Neural cell (in vitro differentiated cells): Measurements from ENCODE around the gene SPOP. TPM values are rescaled to one million over a fixed set of nuclear protein-coding genes. Genes with fewer than 3 reads are reported as not detected.

Source experiments
- H2AFZ ChIP-seq: fragments of 200-600, 300-800 bp; sonication (generic), shearing (Covaris generic); 2 replicates; pipeline ENCODE4 v1.6.0; 2014; ENCODE audit warnings: low read depth, mild to moderate bottlenecking, antibody characterized with exemption, low read length, moderate library complexity
- H3F3A ChIP-seq: fragments of 200-600 bp; shearing (Covaris generic); 2 replicates; pipeline ENCODE4 v1.6.1; 2016; ENCODE audit warnings: mild to moderate bottlenecking, moderate library complexity, mixed read lengths, antibody characterized with exemption, low read length; ENCODE audit not compliant: insufficient read depth, poor library complexity, severe bottlenecking
- H3K27ac ChIP-seq: fragments of 200-600, 300-800 bp; sonication (generic), shearing (Covaris generic); 2 replicates; pipeline ENCODE4 v1.5.1; 2014; ENCODE audit warnings: mild to moderate bottlenecking, low read length, moderate library complexity
- H3K27me3 ChIP-seq: fragments of 300-800, 200-600 bp; sonication (generic), shearing (Covaris generic); 2 replicates; pipeline ENCODE4 v1.6.0; 2014; ENCODE audit warnings: mild to moderate bottlenecking, low read depth, low read length, moderate library complexity; ENCODE audit not compliant: insufficient read depth
- H3K36me3 ChIP-seq: fragments of 300-800, 200-600 bp; sonication (generic), shearing (Covaris generic); 2 replicates; pipeline ENCODE4 v1.5.1; 2014; ENCODE audit warnings: mild to moderate bottlenecking, antibody characterized with exemption, low read length, moderate library complexity; ENCODE audit not compliant: insufficient read depth
- H3K4me2 ChIP-seq: fragments of 300-800, 200-600 bp; sonication (generic), shearing (Covaris generic); 2 replicates; pipeline ENCODE4 v1.6.0; 2014; ENCODE audit warnings: mild to moderate bottlenecking, low read length
- H3K4me3 ChIP-seq: fragments of 300-800, 200-600 bp; sonication (generic), shearing (Covaris generic); 2 replicates; pipeline ENCODE4 v1.5.1; 2014; ENCODE audit warnings: mild to moderate bottlenecking, low read length, moderate library complexity
- H3K79me2 ChIP-seq: fragments of 200-600 bp; shearing (Covaris generic); replicated peaks from 2 replicates; pipeline ENCODE4 v1.6.0; 2014; ENCODE audit warnings: mild to moderate bottlenecking, low read length, moderate library complexity; ENCODE audit not compliant: insufficient read depth
- H3K9ac ChIP-seq: fragments of 300-800, 200-600 bp; sonication (generic), shearing (Covaris generic); 2 replicates; pipeline ENCODE4 v1.6.1; 2016; ENCODE audit warnings: mild to moderate bottlenecking, low read length, mixed read lengths
- H3K9me2 ChIP-seq: fragments of 200-600 bp; shearing (Covaris generic); 2 replicates; pipeline ENCODE4 v1.6.1; 2016; ENCODE audit warnings: mild to moderate bottlenecking, low read length, mixed read lengths; ENCODE audit not compliant: insufficient read depth
- H3K9me3 ChIP-seq: fragments of 200-600, 300-800 bp; sonication (generic), shearing (Covaris generic); 2 replicates; pipeline ENCODE4 v1.6.1; 2016; ENCODE audit warnings: mild to moderate bottlenecking, mixed run types, low read length, moderate library complexity, mixed read lengths
- H4K20me1 ChIP-seq: fragments of 200-600 bp; shearing (Covaris generic); 2 replicates; pipeline ENCODE4 v1.6.1; 2016; ENCODE audit warnings: mild to moderate bottlenecking, mixed run types; ENCODE audit not compliant: insufficient read depth
- CTCF ChIP-seq: fragments of 450-650 bp; IDR thresholded peaks from 2 replicates; pipeline ENCODE4 v1.5.1; 2014; ENCODE audit warnings: antibody characterized with exemption, mild to moderate bottlenecking, moderate library complexity; ENCODE audit not compliant: poor library complexity, severe bottlenecking
- EP300 ChIP-seq: fragments of 450-650 bp; conservative IDR thresholded peaks from 2 replicates; pipeline ENCODE4 v1.6.1; 2014; ENCODE audit warnings: antibody characterized with exemption, mild to moderate bottlenecking, moderate library complexity; ENCODE audit not compliant: poor library complexity, severe bottlenecking
- EZH2 ChIP-seq: fragments of 200-600, 300-800 bp; shearing (Covaris generic), sonication (generic); IDR thresholded peaks from 2 replicates; pipeline ENCODE4 v1.6.1; 2014; ENCODE audit warnings: antibody characterized with exemption, low read length, borderline replicate concordance, mild to moderate bottlenecking; ENCODE audit not compliant: insufficient read depth, poor library complexity, severe bottlenecking
- MXI1 ChIP-seq: fragments of 450-650 bp; conservative IDR thresholded peaks from 2 replicates; pipeline ENCODE4 v1.6.1; 2014; ENCODE audit warnings: antibody characterized with exemption, mild to moderate bottlenecking; ENCODE audit not compliant: poor library complexity, severe bottlenecking
- POLR2AphosphoS5 ChIP-seq: IDR thresholded peaks from 2 replicates; pipeline ENCODE4 v1.6.1; 2012
- RAD21 ChIP-seq: fragments of 450-650 bp; conservative IDR thresholded peaks from 2 replicates; pipeline ENCODE4 v1.6.1; 2014; ENCODE audit warnings: antibody characterized with exemption, mild to moderate bottlenecking, moderate library complexity
- REST ChIP-seq: IDR thresholded peaks from 2 replicates; pipeline ENCODE4 v1.6.1; 2012; ENCODE audit warnings: borderline replicate concordance
- SMC3 ChIP-seq: fragments of 450-650 bp; conservative IDR thresholded peaks from 2 replicates; pipeline ENCODE4 v1.6.1; 2014; ENCODE audit warnings: antibody characterized with exemption, mild to moderate bottlenecking, moderate library complexity; ENCODE audit not compliant: poor library complexity
- TAF1 ChIP-seq: IDR thresholded peaks from 2 replicates; pipeline ENCODE4 v1.6.1; 2012; ENCODE audit warnings: low read depth
- polyA plus RNA-seq: library from polyadenylated mRNA; depleted of rRNA; stranded (reverse); fragments of >200 nt; gene quantifications from 2 replicates; pipeline ENCODE4 v1.2.3, GENCODE V29; 2014

Gene SPOP
- polyA plus RNA-seq, 1 donor from 2014 or later = 71.9 TPM

- Histone ChIP-seq H3K36me3 (peaks cover 3% of the 10 kb centered on the region), H3F3A (no peaks in the 10 kb centered on the region), H3K9me2 (no peaks in the 10 kb centered on the region), H2AFZ (no peak overlapping the region), H3K27me3 (no peaks in the 10 kb centered on the region), H3K79me2 (peaks cover 30% of the 10 kb centered on the region), H3K27ac (no peak overlapping the region), H4K20me1 (no peaks in the 10 kb centered on the region), H3K9me3 (no peaks in the 10 kb centered on the region), H3K4me3 (no peak overlapping the region), H3K9ac (no peak overlapping the region), H3K4me2 (no peak overlapping the region)
- no peak for TF ChIP-seq POLR2AphosphoS5
- no peak for TF ChIP-seq CTCF
- TF ChIP-seq REST = no peak
- no peak for TF ChIP-seq SMC3
- TF ChIP-seq EP300 = no peak
- TF ChIP-seq RAD21 = no peak
- TF ChIP-seq MXI1 = no peak
Observed at GRCh38 chr17:49633250-49633649, 44.6 kb downstream of the SPOP start.

DNA sequence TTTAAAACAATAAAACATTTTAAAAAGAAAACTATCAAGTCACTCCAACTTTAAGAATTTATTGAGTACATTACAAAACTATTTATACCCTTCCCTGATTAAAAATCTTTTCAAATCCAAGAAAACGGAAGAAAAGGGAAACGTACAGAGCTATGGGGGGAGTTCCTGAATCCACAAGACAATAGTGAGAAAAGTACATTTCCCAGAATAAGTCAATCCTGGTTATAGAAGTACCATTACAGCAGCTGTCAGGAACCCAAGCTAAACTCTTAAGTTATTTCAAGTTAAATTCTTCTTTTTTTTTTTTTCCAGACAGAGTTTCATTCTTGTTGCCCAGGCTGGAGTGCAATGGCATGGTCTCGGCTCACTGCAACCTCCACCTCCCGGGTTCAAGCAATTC lies 45.7 kb downstream of the SPOP start:
- Histone ChIP-seq H3K27me3 (no peaks in the 10 kb centered on the region), H3K9me3 (no peaks in the 10 kb centered on the region), H3K36me3 (no peaks in the 10 kb centered on the region), H4K20me1 (no peaks in the 10 kb centered on the region), H3K4me2 (no peak overlapping the region), H2AFZ (no peak overlapping the region), H3K79me2 (peaks cover 31% of the 10 kb centered on the region), H3K9ac (no peak overlapping the region), H3F3A (no peaks in the 10 kb centered on the region), H3K27ac (no peak overlapping the region), H3K4me3 (no peak overlapping the region), H3K9me2 (no peaks in the 10 kb centered on the region)
- TF ChIP-seq EP300 (no peak), RAD21 (no peak), EZH2 (no peak), TAF1 (no peak), MXI1 (no peak), SMC3 (no peak), REST (no peak), CTCF (no peak), POLR2AphosphoS5 (no peak)
